A549 (cell line): ENCODE results near the gene MOXD1.

Experiments
- CBX8 ChIP-seq: fragments of 200-600 bp; sonication (generic); IDR thresholded peaks from 2 replicates; pipeline ENCODE4 v1.6.1; 2016
- CHD2 ChIP-seq: fragments of 150-350 bp; IDR thresholded peaks from 2 replicates; pipeline ENCODE4 v1.6.1; 2014; ENCODE audit warnings: low read length; ENCODE audit not compliant: partially characterized antibody
- EP300 ChIP-seq, 2 experiments: fragments of >200 bp; sonication (Bioruptor Twin); formaldehyde crosslinking; IDR thresholded peaks; 2 replicates in 1 of 2; 3 replicates in 1 of 2; pipeline ENCODE4 v1.6.1; 2016 to 2017
- JUNB ChIP-seq: fragments of >200 bp; sonication (Bioruptor Twin); formaldehyde crosslinking; IDR thresholded peaks from 2 replicates; pipeline ENCODE4 v1.6.1; 2016
- POLR2A ChIP-seq: IDR thresholded peaks from 2 replicates; pipeline ENCODE4 v1.6.1; 2012; ENCODE audit warnings: mild to moderate bottlenecking, low read length
- RARB ChIP-seq: fragments of 250-450 bp; sonication (Bioruptor Pico); IDR thresholded peaks from 2 replicates; pipeline ENCODE4 v1.8.0; 2021; ENCODE audit warnings: mild to moderate bottlenecking, moderate library complexity
- USF2 ChIP-seq: fragments of 450-650 bp; IDR thresholded peaks from 2 replicates; pipeline ENCODE4 v1.6.1; 2014; ENCODE audit warnings: antibody characterized with exemption
- ZFP36 ChIP-seq: fragments of 450-650 bp; IDR thresholded peaks from 2 replicates; pipeline ENCODE4 v1.6.1; 2014; ENCODE audit warnings: borderline replicate concordance; ENCODE audit not compliant: partially characterized antibody
- TF ChIP-seq, protein P1 (sequence below): fragments of >200 bp; sonication (Bioruptor Twin); formaldehyde crosslinking; IDR thresholded peaks from 3 replicates; pipeline ENCODE4 v1.5.1; 2016
- TF ChIP-seq, protein P2 (sequence below): fragments of 250-450 bp; sonication (Bioruptor Pico); IDR thresholded peaks from 2 replicates; pipeline ENCODE4 v1.5.0; 2020; ENCODE audit warnings: low read depth, mild to moderate bottlenecking, moderate library complexity
- TF ChIP-seq, protein P3 (sequence below): IDR thresholded peaks from 2 replicates; pipeline ENCODE4 v1.6.1; 2012

DNA sequence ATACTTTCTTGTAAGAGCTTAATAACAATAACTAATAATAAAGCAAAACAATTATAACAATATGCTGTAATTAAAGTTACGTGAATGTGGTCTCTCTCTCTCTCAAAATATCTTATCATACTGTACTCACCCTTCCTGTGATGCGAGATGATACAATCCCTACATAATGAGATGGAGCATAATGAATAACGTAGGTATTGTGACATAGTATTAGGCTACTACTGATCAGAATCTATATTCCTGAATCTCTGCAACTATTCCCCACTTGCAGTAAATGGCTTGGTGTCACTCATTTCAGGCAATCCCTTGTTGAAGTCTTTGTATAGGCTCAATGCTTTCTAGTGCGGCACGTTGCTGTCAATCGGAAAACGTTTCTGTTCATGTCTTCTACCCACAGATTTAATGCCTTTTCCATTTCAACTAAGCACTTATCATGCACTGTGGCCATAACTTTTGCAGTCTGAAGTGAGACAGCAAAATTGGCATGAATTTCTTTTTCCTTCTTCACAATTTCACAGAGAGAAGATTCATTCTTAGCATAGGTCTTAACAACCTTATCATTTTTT, 32.3 kb downstream of the MOXD1 start:
- TF ChIP-seq, protein P1, sequence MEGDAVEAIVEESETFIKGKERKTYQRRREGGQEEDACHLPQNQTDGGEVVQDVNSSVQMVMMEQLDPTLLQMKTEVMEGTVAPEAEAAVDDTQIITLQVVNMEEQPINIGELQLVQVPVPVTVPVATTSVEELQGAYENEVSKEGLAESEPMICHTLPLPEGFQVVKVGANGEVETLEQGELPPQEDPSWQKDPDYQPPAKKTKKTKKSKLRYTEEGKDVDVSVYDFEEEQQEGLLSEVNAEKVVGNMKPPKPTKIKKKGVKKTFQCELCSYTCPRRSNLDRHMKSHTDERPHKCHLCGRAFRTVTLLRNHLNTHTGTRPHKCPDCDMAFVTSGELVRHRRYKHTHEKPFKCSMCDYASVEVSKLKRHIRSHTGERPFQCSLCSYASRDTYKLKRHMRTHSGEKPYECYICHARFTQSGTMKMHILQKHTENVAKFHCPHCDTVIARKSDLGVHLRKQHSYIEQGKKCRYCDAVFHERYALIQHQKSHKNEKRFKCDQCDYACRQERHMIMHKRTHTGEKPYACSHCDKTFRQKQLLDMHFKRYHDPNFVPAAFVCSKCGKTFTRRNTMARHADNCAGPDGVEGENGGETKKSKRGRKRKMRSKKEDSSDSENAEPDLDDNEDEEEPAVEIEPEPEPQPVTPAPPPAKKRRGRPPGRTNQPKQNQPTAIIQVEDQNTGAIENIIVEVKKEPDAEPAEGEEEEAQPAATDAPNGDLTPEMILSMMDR: no peak
- TF ChIP-seq, protein P2, sequence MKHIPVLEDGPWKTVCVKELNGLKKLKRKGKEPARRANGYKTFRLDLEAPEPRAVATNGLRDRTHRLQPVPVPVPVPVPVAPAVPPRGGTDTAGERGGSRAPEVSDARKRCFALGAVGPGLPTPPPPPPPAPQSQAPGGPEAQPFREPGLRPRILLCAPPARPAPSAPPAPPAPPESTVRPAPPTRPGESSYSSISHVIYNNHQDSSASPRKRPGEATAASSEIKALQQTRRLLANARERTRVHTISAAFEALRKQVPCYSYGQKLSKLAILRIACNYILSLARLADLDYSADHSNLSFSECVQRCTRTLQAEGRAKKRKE: no peak
- no peak for TF ChIP-seq ZFP36
- TF ChIP-seq USF2: no peak
- TF ChIP-seq EP300 (IDR thresholded peaks at IDR 0.05): no peak
- no peak for TF ChIP-seq POLR2A
- TF ChIP-seq, protein P3, sequence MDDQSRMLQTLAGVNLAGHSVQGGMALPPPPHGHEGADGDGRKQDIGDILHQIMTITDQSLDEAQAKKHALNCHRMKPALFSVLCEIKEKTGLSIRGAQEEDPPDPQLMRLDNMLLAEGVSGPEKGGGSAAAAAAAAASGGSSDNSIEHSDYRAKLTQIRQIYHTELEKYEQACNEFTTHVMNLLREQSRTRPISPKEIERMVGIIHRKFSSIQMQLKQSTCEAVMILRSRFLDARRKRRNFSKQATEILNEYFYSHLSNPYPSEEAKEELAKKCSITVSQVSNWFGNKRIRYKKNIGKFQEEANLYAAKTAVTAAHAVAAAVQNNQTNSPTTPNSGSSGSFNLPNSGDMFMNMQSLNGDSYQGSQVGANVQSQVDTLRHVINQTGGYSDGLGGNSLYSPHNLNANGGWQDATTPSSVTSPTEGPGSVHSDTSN: no peak
- no peak for TF ChIP-seq CHD2
- TF ChIP-seq RARB (CRISPR knock-in tag): no peak
- no peak for TF ChIP-seq CBX8
- TF ChIP-seq JUNB: no peak
